ENCODE measurements around the gene ZNF451. TPM values are rescaled to one million over a fixed set of nuclear protein-coding genes. Genes with fewer than 3 reads are reported as not detected.

Gene ZNF451
- total RNA-seq, 4 donors from 2014 or later: 40.2 to 126 (median 75.0) TPM

Other genes starting within 250 kb of the ZNF451 start
- 10 to 100 TPM in 1 of 4 donors, 1 to 10 TPM in 3; 3.8 to 10.2 (median 4.5) TPM for gene BEND6, start 135.1 kb upstream of the ZNF451 start, total RNA-seq
- gene KIAA1586, start 43.5 kb upstream of the ZNF451 start, total RNA-seq: 10 to 100 TPM; 18.5 to 60.3 (median 28.9) TPM
- 10 to 100 TPM; 23.2 to 31.7 (median 26.9) TPM for gene BAG2, start 82.1 kb downstream of the ZNF451 start, total RNA-seq
- 10 to 100 TPM; 54.4 to 95.3 (median 68.5) TPM for gene RAB23, start 132.1 kb downstream of the ZNF451 start, total RNA-seq
- gene PRIM2, start 227.4 kb downstream of the ZNF451 start, total RNA-seq: 10 to 100 TPM in 3 of 4 donors, 1 to 10 TPM in 1; 2.4 to 46.9 (median 23.1) TPM

Measured in uterus (tissue), 4 donors.